ENCODE results near the gene DYNLRB1. TPM values are rescaled to one million over a fixed set of nuclear protein-coding genes. Genes with fewer than 3 reads are reported as not detected.

DYNLRB1 gene
- total and polyA plus RNA-seq, 10 of the 15 experiments (the other 5 are each of a cell fraction or from before 2014, with no cell fraction given) = 87.9 to 313 (median 153) TPM

DNA sequence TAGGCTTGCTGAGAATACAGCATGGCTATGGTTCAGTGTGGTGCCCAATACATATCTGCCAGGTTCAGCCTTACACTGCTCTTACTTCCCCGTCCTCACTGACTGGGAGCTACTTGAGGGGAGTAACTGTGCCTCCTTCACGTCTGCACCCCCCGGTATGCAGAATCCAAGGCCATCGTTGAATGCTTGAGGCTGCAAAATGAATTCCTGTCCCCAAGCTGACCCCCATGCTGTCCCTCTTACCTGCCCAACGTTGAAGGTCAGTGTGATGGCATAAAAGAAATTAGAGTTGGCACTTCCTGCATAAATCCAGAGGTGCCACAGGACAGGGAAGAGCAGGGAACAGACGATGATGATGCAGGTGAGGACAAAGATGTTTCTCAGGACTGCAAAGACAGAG, 58.6 kb downstream of the DYNLRB1 start:
- ChIA-PET POLR2A (interaction anchor here (0.6 kb wide), 1 partner anchor 236 kb away, joined by 3 read pairs; no protein-coding TSS in a partner anchor), CTCF (no interaction called here), SMC1A (ENCODE audit: uncharacterized antibody, unreplicated experiment) (no interaction called here), RAD21 (ENCODE audit: unreplicated experiment) (no interaction called here)
- no peak overlapping the region for H3K4me2 ChIP-seq (ENCODE audit: control insufficient read depth, insufficient read depth)
- H3K27ac ChIP-seq (ENCODE audit: control insufficient read depth, insufficient read depth) = no peak overlapping the region
- WGBS (ENCODE audit: insufficient coverage, insufficient replicate concordance, low lambda C conversion rate, missing lambda C conversion rate) = 90% methylated on average over 6 of the region's 6 CpGs
- no peak for FAIRE-seq
- no peak overlapping the region for H3K9ac ChIP-seq (ENCODE audit: control insufficient read depth, insufficient read depth, low read length)
- no TSS peak for BruUV-seq (replicated peaks)
- DNase-seq (ENCODE audit: low read depth, low spot score) = no peak
- no peaks in the 10 kb centered on the region for H3K79me2 ChIP-seq (ENCODE audit: control insufficient read depth, insufficient read depth, low read length)
- no peaks in the 10 kb centered on the region for H3K27me3 ChIP-seq (replicated peaks in 1 of 2; ENCODE audit: control insufficient read depth in 2 of 2, insufficient read depth in 2 of 2, low read length in 1 of 2)
- intact Hi-C loops (cut with micrococcal nuclease; ENCODE audit: unreplicated experiment) (no loop called here), in situ Hi-C loops (cut with MboI) (no loop called here)
- H3K4me1 ChIP-seq (ENCODE audit: control insufficient read depth, insufficient read depth, low read length) = peaks cover 3% of the 10 kb centered on the region
- H2AFZ ChIP-seq (ENCODE audit: control insufficient read depth, low read depth, low read length) = no peak overlapping the region
- H3K4me3 ChIP-seq = no peak overlapping the region
- no peaks in the 10 kb centered on the region for H4K20me1 ChIP-seq (ENCODE audit: control insufficient read depth, insufficient read depth)
- TF ChIP-seq JUND (IDR thresholded peaks at IDR 0.05; ENCODE audit: low read depth, low read length) = no peak
- no peak for TF ChIP-seq ZBTB40 (IDR thresholded peaks at IDR 0.05; ENCODE audit: borderline replicate concordance)
- no peak for TF ChIP-seq CBX5 (IDR thresholded peaks at IDR 0.05; ENCODE audit: low read depth)
- no peak for TF ChIP-seq CBX3 (IDR thresholded peaks at IDR 0.05; ENCODE audit: borderline replicate concordance, low read depth)
- H3K9me3 ChIP-seq (replicated peaks; ENCODE audit: control insufficient read depth, insufficient read depth, low read length) = no peaks in the 10 kb centered on the region
- H3K36me3 ChIP-seq (ENCODE audit: control insufficient read depth in 2 of 2, insufficient read depth in 2 of 2, low read length in 1 of 2) = peaks cover 2 to 18% of the 10 kb centered on the region in 2 experiments
- no peak for ATAC-seq
